ENCODE data around the gene NXPH3. TPM values are rescaled to one million over a fixed set of nuclear protein-coding genes. Genes with fewer than 3 reads are reported as not detected.

The NXPH3 gene
- polyA plus RNA-seq, 4 donors: 0.92 to 1.1 (median 1.0) TPM

GRCh38 chr17:49574323-49574781, 1.3 kb upstream of the NXPH3 start:
- DNase-seq (ENCODE audit: low read depth in 4 of 4, low spot score in 3 of 4): no peak

GRCh38 chr17:49574945-49575678, 559 bp upstream of the NXPH3 start:
- DNase-seq (ENCODE audit: low read depth in 4 of 4, low spot score in 3 of 4): no peak

- no peak for DNase-seq (ENCODE audit: low read depth in 4 of 4, low spot score in 3 of 4)
Observed at GRCh38 chr17:49576088-49576916, 631 bp downstream of the NXPH3 start.

GRCh38 chr17:49576917-49577649, 1.4 kb downstream of the NXPH3 start:
- DNase-seq (ENCODE audit: low read depth in 4 of 4, low spot score in 3 of 4): no peak

GRCh38 chr17:49577650-49577934, 1.9 kb downstream of the NXPH3 start:
- no peak for DNase-seq (ENCODE audit: low read depth in 4 of 4, low spot score in 3 of 4)

GRCh38 chr17:49577963-49578362, 2.3 kb downstream of the NXPH3 start:
- DNase-seq (ENCODE audit: low read depth in 4 of 4, low spot score in 3 of 4): no peak

GRCh38 chr17:49578414-49578813, 2.7 kb downstream of the NXPH3 start:
- DNase-seq (ENCODE audit: low read depth in 4 of 4, low spot score in 3 of 4): no peak

GRCh38 chr17:49578952-49579500, 3.4 kb downstream of the NXPH3 start:
- DNase-seq (ENCODE audit: low read depth in 4 of 4, low spot score in 3 of 4): no peak

- DNase-seq (ENCODE audit: low read depth in 4 of 4, low spot score in 3 of 4): no peak
Observed at GRCh38 chr17:49579522-49579921, 3.9 kb downstream of the NXPH3 start.

- DNase-seq (ENCODE audit: low read depth in 4 of 4, low spot score in 3 of 4): no peak
Observed at GRCh38 chr17:49580055-49580721, 4.5 kb downstream of the NXPH3 start.

GRCh38 chr17:49580981-49581647, 5.4 kb downstream of the NXPH3 start:
- no peak for DNase-seq (ENCODE audit: low read depth in 4 of 4, low spot score in 3 of 4)

GRCh38 chr17:49581648-49581998, 6.0 kb downstream of the NXPH3 start:
- DNase-seq (ENCODE audit: low read depth in 4 of 4, low spot score in 3 of 4): no peak

GRCh38 chr17:49582055-49582722, 6.5 kb downstream of the NXPH3 start:
- no peak for DNase-seq (ENCODE audit: low read depth in 4 of 4, low spot score in 3 of 4)

GRCh38 chr17:49582789-49583188, 7.1 kb downstream of the NXPH3 start:
- no peak for DNase-seq (ENCODE audit: low read depth in 4 of 4, low spot score in 3 of 4)

GRCh38 chr17:49583226-49583625, 7.6 kb downstream of the NXPH3 start:
- no peak for DNase-seq (ENCODE audit: low read depth in 4 of 4, low spot score in 3 of 4)

- no peak for DNase-seq (ENCODE audit: low read depth in 4 of 4, low spot score in 3 of 4)
Observed at GRCh38 chr17:49583889-49584288, 8.2 kb downstream of the NXPH3 start.

GRCh38 chr17:49585422-49586027, 9.9 kb downstream of the NXPH3 start:
- no peak for DNase-seq (ENCODE audit: low read depth in 4 of 4, low spot score in 3 of 4)

GRCh38 chr17:49587366-49588073, 11.8 kb downstream of the NXPH3 start:
- DNase-seq (ENCODE audit: low read depth in 4 of 4, low spot score in 3 of 4): no peak

- no peak for DNase-seq (ENCODE audit: low read depth in 4 of 4, low spot score in 3 of 4)
Observed at GRCh38 chr17:49588312-49588711, 12.6 kb downstream of the NXPH3 start.

Data from left renal pelvis (tissue), 4 donors.